ENCODE results near the gene GALNT18. TPM values are rescaled to one million over a fixed set of nuclear protein-coding genes. Genes with fewer than 3 reads are reported as not detected.
"Not testable (repeated sequence)": the region's sequence is repeated elsewhere in the genome, so short reads cannot be mapped to it uniquely, and the experiment has no call there.

Gene GALNT18
- polyA plus RNA-seq, 1 experiment = 4.1 TPM

DNA sequence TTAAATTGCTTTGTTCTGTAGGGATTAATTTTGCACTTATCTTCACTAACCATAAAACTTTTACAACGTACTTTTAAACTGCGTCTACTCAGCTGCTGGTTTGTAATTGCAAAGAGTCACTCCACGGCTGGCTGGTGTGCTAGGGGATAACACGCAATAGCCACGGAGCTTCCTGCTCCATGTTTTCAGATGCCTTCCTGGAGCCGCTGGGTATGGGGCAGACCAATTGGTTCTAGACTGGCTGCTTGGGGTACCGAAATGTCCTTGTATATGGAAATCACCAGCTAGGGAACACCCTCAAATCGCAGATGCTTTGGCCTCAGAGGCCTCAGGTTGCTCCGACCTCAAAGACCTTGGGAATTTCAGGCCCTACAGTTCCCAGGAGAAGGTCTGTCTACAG lies 265.0 kb downstream of the GALNT18 start:
- Histone ChIP-seq H3K4me3 (ENCODE audit: low read depth, low read length) (no peak overlapping the region), H3K36me3 (ENCODE audit: control insufficient read depth, insufficient read depth, low read length) (no peaks in the 10 kb centered on the region), H3K27me3 (ENCODE audit: control insufficient read depth, insufficient read depth, low read length) (no peaks in the 10 kb centered on the region; the same call in 1 of the 2 replicates)
- ChIA-PET CTCF (no interaction called here), POLR2A (no interaction called here)
- TF ChIP-seq CTCF (IDR thresholded peaks at IDR 0.05; ENCODE audit: insufficient read depth, low read depth, low read length) = no peak
- DNase-seq (ENCODE audit: low read depth) = no peak

DNA sequence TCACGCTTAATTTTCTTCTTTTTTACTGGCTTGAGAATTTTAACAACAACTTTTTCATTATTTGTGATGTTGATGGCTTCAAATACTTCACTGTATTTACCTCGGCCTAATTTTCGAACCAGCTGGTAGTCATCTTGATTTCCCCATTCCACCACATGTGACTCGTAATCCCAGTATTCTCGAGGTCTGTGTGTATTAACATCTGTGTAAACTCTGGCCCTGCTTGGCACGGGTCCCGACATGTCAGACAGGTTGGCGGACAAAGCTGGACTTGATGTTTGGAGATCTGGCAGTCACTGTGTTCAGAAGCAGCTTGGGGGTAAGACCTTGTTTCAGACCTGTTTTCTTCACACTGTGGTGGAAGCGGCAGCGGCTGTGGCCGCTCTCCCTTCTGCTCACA lies 268.9 kb downstream of the GALNT18 start, which contains the start of gene CSNK2A3:
CSNK2A3 (minus strand) TSS at position 373 of the 400 bp plus-strand sequence; CDS start at position 242, 131 bp downstream.
- H3K36me3 ChIP-seq (ENCODE audit: control insufficient read depth, insufficient read depth, low read length); CTCF ChIA-PET; H3K27me3 ChIP-seq (ENCODE audit: control insufficient read depth, insufficient read depth, low read length); H3K4me3 ChIP-seq (ENCODE audit: low read depth, low read length); DNase-seq (ENCODE audit: low read depth); POLR2A ChIA-PET: not testable (repeated sequence)

GRCh38 chr11:11351851-11352250 lies 270.0 kb downstream of the GALNT18 start:
- DNase-seq (ENCODE audit: low read depth); CTCF ChIA-PET; H3K4me3 ChIP-seq (ENCODE audit: low read depth, low read length); H3K36me3 ChIP-seq (ENCODE audit: control insufficient read depth, insufficient read depth, low read length); H3K27me3 ChIP-seq (ENCODE audit: control insufficient read depth, insufficient read depth, low read length); POLR2A ChIA-PET: not testable (repeated sequence)

- ChIA-PET POLR2A (no interaction called here), CTCF (no interaction called here)
- Histone ChIP-seq H3K36me3 (ENCODE audit: control insufficient read depth, insufficient read depth, low read length) (no peaks in the 10 kb centered on the region), H3K27me3 (ENCODE audit: control insufficient read depth, insufficient read depth, low read length) (peaks cover 4% of the 10 kb centered on the region), H3K4me3 (ENCODE audit: low read depth, low read length) (no peak overlapping the region)
- DNase-seq (ENCODE audit: low read depth) = no peak
- TF ChIP-seq CTCF (IDR thresholded peaks at IDR 0.05; ENCODE audit: insufficient read depth, low read depth, low read length) = no peak
Observed at GRCh38 chr11:11351042-11351586, 270.7 kb downstream of the GALNT18 start.

- no peak for TF ChIP-seq CTCF (IDR thresholded peaks at IDR 0.05; ENCODE audit: insufficient read depth, low read depth, low read length)
- ChIA-PET CTCF (interaction anchor here (0.7 kb wide), 1 partner anchor 17 kb away, joined by 3 read pairs; no protein-coding TSS in a partner anchor), POLR2A (interaction anchor here (0.7 kb wide), 1 partner anchor 177 kb away, joined by 5 read pairs; no protein-coding TSS in a partner anchor)
- Histone ChIP-seq H3K27me3 (ENCODE audit: control insufficient read depth, insufficient read depth, low read length) (peaks cover 4% of the 10 kb centered on the region), H3K36me3 (ENCODE audit: control insufficient read depth, insufficient read depth, low read length) (no peaks in the 10 kb centered on the region), H3K4me3 (ENCODE audit: low read depth, low read length) (no peak overlapping the region)
- peak; percentile 56 for DNase-seq (ENCODE audit: low read depth)
Observed at GRCh38 chr11:11349870-11350337, 271.9 kb downstream of the GALNT18 start.

DNA sequence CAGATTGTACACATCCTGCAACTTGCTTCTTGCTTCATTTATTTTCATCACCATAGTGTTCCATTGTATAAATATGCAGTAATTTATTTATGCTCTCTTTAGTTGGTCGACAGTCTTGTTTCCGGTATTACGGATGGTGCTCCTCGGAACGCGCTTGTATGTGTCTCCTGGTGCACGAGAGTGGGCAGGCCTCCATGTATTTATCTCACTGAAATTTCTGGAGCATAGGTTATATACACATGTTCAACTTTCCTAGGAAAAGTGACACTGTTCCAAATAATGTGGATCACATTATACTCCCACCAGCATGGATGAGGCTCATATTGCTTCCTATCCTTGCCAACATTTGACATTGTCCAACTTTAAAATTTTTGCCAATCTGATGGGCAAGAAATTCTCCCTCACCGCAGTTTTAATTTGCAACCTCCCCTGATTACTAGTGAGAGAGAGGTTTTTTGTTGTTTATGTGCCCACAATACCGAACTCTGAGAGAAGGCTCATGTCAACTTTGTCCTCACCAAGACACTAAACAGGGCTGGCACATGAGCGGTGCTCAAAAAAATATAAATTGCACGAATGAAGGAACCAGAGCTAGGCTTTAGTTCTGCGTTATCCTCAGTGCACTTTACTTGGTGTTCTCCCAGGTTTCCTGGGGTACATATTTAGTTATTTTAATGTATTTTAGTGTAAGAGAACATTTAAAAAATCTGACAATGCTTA lies 272.5 kb downstream of the GALNT18 start:
- DNase-seq (ENCODE audit: low read depth) = no peak
- Histone ChIP-seq H3K27me3 (ENCODE audit: control insufficient read depth, insufficient read depth, low read length) (peaks cover 4% of the 10 kb centered on the region; the same call in 1 of the 2 replicates), H3K4me3 (ENCODE audit: low read depth, low read length) (no peak overlapping the region), H3K36me3 (ENCODE audit: control insufficient read depth, insufficient read depth, low read length) (no peaks in the 10 kb centered on the region)
- CTCF ChIA-PET = interaction anchor here (0.7 kb wide), 1 partner anchor 18 kb away, joined by 3 read pairs; no protein-coding TSS in a partner anchor
- TF ChIP-seq CTCF (IDR thresholded peaks at IDR 0.05; ENCODE audit: insufficient read depth, low read depth, low read length) = no peak
- POLR2A ChIA-PET = interaction anchor here (0.7 kb wide), 1 partner anchor 178 kb away, joined by 5 read pairs; no protein-coding TSS in a partner anchor
